ENCODE measurements around the gene TCIRG1.

The TCIRG1 gene

GRCh38 chr11:68096962-68097361, 58.1 kb downstream of the TCIRG1 start:
- DNase-seq: no peak

GRCh38 chr11:68099057-68099456, 60.2 kb downstream of the TCIRG1 start:
- no peak for DNase-seq

GRCh38 chr11:68099474-68100405, 60.9 kb downstream of the TCIRG1 start:
- DNase-seq: no peak
